Fibroblast of lung (primary cell): ENCODE results near the gene ERFE.

Source experiments
- CTCF ChIP-seq, 2 donors: IDR thresholded peaks in 1 of 2; conservative IDR thresholded peaks in 1 of 2; 1 replicate in 1 of 2; 2 replicates in 1 of 2; pipeline ENCODE4 v1.5.1; 2011 to 2012; ENCODE audit warnings: low read length in 2 of 2, control low read depth in 1 of 2, inconsistent platforms in 1 of 2, low read depth in 1 of 2, mild to moderate bottlenecking in 1 of 2
- EZH2 ChIP-seq: IDR thresholded peaks from 2 replicates; pipeline ENCODE4 v1.5.1; 2012; ENCODE audit warnings: low read length, control low read depth, mild to moderate bottlenecking; ENCODE audit errors: missing control alignments

GRCh38 chr2:238151628-238152235, 7.0 kb upstream of the ERFE start:
- TF ChIP-seq CTCF (conservative IDR thresholded peaks at IDR 0.05 in 1 of 2, IDR thresholded peaks at IDR 0.05 in 1 of 2; ENCODE audit: low read depth in 1 of 2, low read length in 2 of 2) (no peak), EZH2 (no peak)
